K562 (cell line): ENCODE data around the gene IRF3. TPM values are rescaled to one million over a fixed set of nuclear protein-coding genes. Genes with fewer than 3 reads are reported as not detected.

Source experiments
- ARID3A ChIP-seq: IDR thresholded peaks from 2 replicates; pipeline ENCODE4 v1.6.1; 2012; ENCODE audit warnings: low read depth, low read length, improper control_type of control experiment, borderline replicate concordance
- ATF1 ChIP-seq, 2 experiments: fragments of 450-650 bp in 1 of 2; IDR thresholded peaks; 2 replicates each; pipeline ENCODE4 v1.6.1; 2016; ENCODE audit warnings: missing compliant biosample characterization in 1 of 2, missing genetic modification characterization in 1 of 2
- CEBPB ChIP-seq: fragments of 450-650 bp; IDR thresholded peaks from 2 replicates; pipeline ENCODE4 v1.6.1; 2016; ENCODE audit warnings: missing genetic modification characterization, missing compliant biosample characterization
- GABPA ChIP-seq: fragments of 200-800 bp; sonication (Bioruptor generic); conservative IDR thresholded peaks from 2 replicates; pipeline ENCODE4 v1.6.1; 2016; ENCODE audit warnings: low read depth, missing genetic modification characterization, missing compliant biosample characterization
- GTF2E2 ChIP-seq: fragments of 200-800 bp; sonication (Bioruptor generic); IDR thresholded peaks from 2 replicates; pipeline ENCODE4 v1.6.1; 2016; ENCODE audit warnings: missing genetic modification characterization, missing compliant biosample characterization
- HNRNPLL ChIP-seq: fragments of 200-400 bp; formaldehyde crosslinking; IDR thresholded peaks from 2 replicates; pipeline ENCODE4 v1.6.1; 2017; ENCODE audit warnings: low read length, low read depth, mild to moderate bottlenecking; ENCODE audit not compliant: poor library complexity, severe bottlenecking
- PBX2 ChIP-seq, 2 experiments: IDR thresholded peaks in 1 of 2; conservative IDR thresholded peaks in 1 of 2; 2 replicates each; pipeline ENCODE4 v1.6.1; 2016; ENCODE audit warnings: low read depth in 2 of 2, mild to moderate bottlenecking in 1 of 2, missing compliant biosample characterization in 1 of 2, missing genetic modification characterization in 1 of 2, moderate library complexity in 1 of 2
- RFX7 ChIP-seq: fragments of 250-450 bp; sonication (Bioruptor Pico); IDR thresholded peaks from 2 replicates; pipeline ENCODE4 v1.5.1; 2021; ENCODE audit warnings: mild to moderate bottlenecking
- SP1 ChIP-seq: sonication (generic); formaldehyde crosslinking; IDR thresholded peaks from 2 replicates; pipeline ENCODE4 v1.8.1; 2022; ENCODE audit warnings: mild to moderate bottlenecking, missing genetic modification reagents
- ZNF143 ChIP-seq: sonication (generic); formaldehyde crosslinking; IDR thresholded peaks from 2 replicates; pipeline ENCODE4 v1.9.0; 2022; ENCODE audit warnings: mild to moderate bottlenecking, missing genetic modification reagents
- ZNF316 ChIP-seq: fragments of 450-650 bp; IDR thresholded peaks from 2 replicates; pipeline ENCODE4 v1.6.1; 2016
- ZNF324 ChIP-seq: fragments of 250-450 bp; sonication (Bioruptor Pico); IDR thresholded peaks from 2 replicates; pipeline ENCODE4 v1.4.0; 2020; ENCODE audit warnings: mild to moderate bottlenecking
- ZNF512 ChIP-seq: IDR thresholded peaks from 2 replicates; pipeline ENCODE4 v1.6.1; 2016; ENCODE audit warnings: missing genetic modification characterization, missing compliant biosample characterization
- polyA plus RNA-seq, 8 experiments: library from polyadenylated mRNA; depleted of rRNA in 4 of 8; stranded (reverse) in 5 of 8; unstranded in 3 of 8; fragments of >200 nt; fragmentation: Nextera tagmentation in 2 of 8; fragmentation: Illumina TruSeq in 1 of 8; extraction: Ambion mirVana in 2 of 8; extraction: Trizol in 1 of 8; gene quantifications; 2 replicates each; pipeline versions ENCODE4 v1.2.1 to v1.2.3, GENCODE V29; 2011 to 2014; ENCODE audit warnings: inconsistent platforms in 1 of 8, missing spikeins in 1 of 8
- total RNA-seq, 7 experiments: library from RNA; depleted of rRNA in 6 of 7; stranded (reverse); fragments of >200 nt in 6 of 7; fragmentation: Illumina TruSeq in 2 of 7; extraction: Trizol in 2 of 7; gene quantifications; 2 replicates each; pipeline versions ENCODE4 v1.2.1 to v1.2.3, GENCODE V29; 2011 to 2021; ENCODE audit warnings: low replicate concordance in 1 of 7

IRF3 gene
- total and polyA plus RNA-seq, 9 of the 15 experiments (the other 6 are each of a cell fraction or from before 2014, with no cell fraction given), result 7.5 to 145 (median 65.4) TPM

- TF ChIP-seq ARID3A (no peak), ZNF316 (0 out of 2 replicates have a peak, but pooled peaks have one; percentile 1), HNRNPLL (peak; percentile 37), GABPA (peak; percentile 79), ZNF512 (no peak), SP1 (CRISPR knock-in tag) (peak; percentile 93), RFX7 (CRISPR knock-in tag) (no peak), GTF2E2 (tag) (no peak), PBX2 (CRISPR knock-in tag; IDR thresholded peaks at IDR 0.05; ENCODE audit: low read depth) (peak; percentile 74), PBX2 (tag; conservative IDR thresholded peaks at IDR 0.05; ENCODE audit: low read depth) (peak; percentile 100), CEBPB (tag) (peak; percentile 82), ZNF324 (no peak), ATF1 (CRISPR knock-in tag; IDR thresholded peaks at IDR 0.05) (no peak; the same call in 1 of the 2 replicates), ATF1 (tag; IDR thresholded peaks at IDR 0.05) (peak; percentile 98), ZNF143 (CRISPR knock-in tag) (0 out of 2 replicates have a peak, but pooled peaks have one; percentile 1)
Observed at GRCh38 chr19:49676784-49677230, 11.2 kb upstream of the IRF3 start (continued).
